Measurements from ENCODE around the gene ADARB1.

ADARB1 gene

DNA sequence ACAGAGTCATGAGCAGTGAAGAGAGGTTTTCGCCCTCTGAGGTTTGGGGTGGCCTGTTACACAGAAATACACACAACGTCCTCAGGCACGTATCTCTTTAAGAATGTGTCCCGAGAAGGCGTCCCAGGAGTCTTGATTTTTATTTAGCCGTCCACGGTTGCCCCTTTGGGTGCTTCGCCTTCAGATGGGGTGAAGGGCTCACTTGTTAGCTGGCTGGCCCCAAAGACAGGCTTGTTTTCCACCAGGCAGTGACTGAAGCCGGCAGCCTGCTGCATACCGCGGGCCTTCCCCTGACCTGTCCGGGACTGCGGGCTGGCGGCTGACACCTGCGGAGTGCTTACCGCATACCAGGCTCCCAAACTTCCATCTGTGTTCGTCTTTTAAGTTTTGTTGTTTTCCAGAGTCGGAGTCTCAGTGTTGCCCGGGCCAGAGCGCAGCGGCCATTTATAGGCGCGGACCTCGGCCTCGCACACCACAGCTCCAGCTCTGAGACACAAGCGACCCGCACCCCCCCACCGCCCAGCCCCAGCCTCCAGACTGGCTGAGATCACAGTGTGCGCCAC, 1.6 kb upstream of the ADARB1 start:
- peaks cover 0 to 5% (median 0%) of the 10 kb centered on the region in 11 experiments; a peak in 5 of 22 replicates for H3K9me3 ChIP-seq (replicated peaks in 1 of 11)
- peaks cover 0 to 20% (median 6%) of the 10 kb centered on the region in 11 experiments; a peak in 10 of 22 replicates for H3K27me3 ChIP-seq
- peak overlapping the region in 1 of 10 experiments; percentile 94; a peak in 1 of 20 replicates for H3K4me3 ChIP-seq
- H4K20me1 ChIP-seq = peaks cover 0 to 19% (median 11%) of the 10 kb centered on the region in 11 experiments; a peak in 10 of 22 replicates
- peaks cover 30 to 50% (median 38%) of the 10 kb centered on the region in 10 experiments for H3K4me1 ChIP-seq
- peak overlapping the region in 3 of 11 experiments; percentile 37 to 97 (median 90); a peak in 3 of 22 replicates for H3K9ac ChIP-seq
- no peak overlapping the region for H3K27ac ChIP-seq
- TF ChIP-seq Cebpa-rat (IDR thresholded peaks at IDR 0.05) = no peak
- H3K36me3 ChIP-seq = 0 out of 22 replicates have a peak, but pooled peaks cover 0 to 9% (median 0%) of the 10 kb centered on the region in 11 experiments
- peak overlapping the region; percentile 0 to 91 (median 83); a peak in 17 of 22 replicates for H3K4me2 ChIP-seq

- peaks cover 0 to 5% (median 0%) of the 10 kb centered on the region in 11 experiments; a peak in 5 of 22 replicates for H3K9me3 ChIP-seq (replicated peaks in 1 of 11)
- peaks cover 0 to 19% (median 11%) of the 10 kb centered on the region in 11 experiments; a peak in 10 of 22 replicates for H4K20me1 ChIP-seq
- no peak for TF ChIP-seq Cebpa-rat (IDR thresholded peaks at IDR 0.05)
- 0 out of 22 replicates have a peak, but pooled peaks cover 0 to 9% (median 0%) of the 10 kb centered on the region in 11 experiments for H3K36me3 ChIP-seq
- H3K27ac ChIP-seq = peak overlapping the region in 3 of 11 experiments; percentile 84 to 89 (median 87); a peak in 3 of 22 replicates
- peak overlapping the region; percentile 79 to 100 (median 94) for H3K4me3 ChIP-seq
- H3K4me2 ChIP-seq = peak overlapping the region; percentile 73 to 91 (median 86)
- H3K27me3 ChIP-seq = peaks cover 0 to 20% (median 6%) of the 10 kb centered on the region in 11 experiments; a peak in 10 of 22 replicates
- peaks cover 34 to 53% (median 43%) of the 10 kb centered on the region in 10 experiments for H3K4me1 ChIP-seq
- peak overlapping the region in 10 of 11 experiments; percentile 81 to 97 (median 90); a peak in 16 of 22 replicates for H3K9ac ChIP-seq
Observed at GRCh38 chr21:45073301-45074047, 906 bp upstream of the ADARB1 start.

DNA sequence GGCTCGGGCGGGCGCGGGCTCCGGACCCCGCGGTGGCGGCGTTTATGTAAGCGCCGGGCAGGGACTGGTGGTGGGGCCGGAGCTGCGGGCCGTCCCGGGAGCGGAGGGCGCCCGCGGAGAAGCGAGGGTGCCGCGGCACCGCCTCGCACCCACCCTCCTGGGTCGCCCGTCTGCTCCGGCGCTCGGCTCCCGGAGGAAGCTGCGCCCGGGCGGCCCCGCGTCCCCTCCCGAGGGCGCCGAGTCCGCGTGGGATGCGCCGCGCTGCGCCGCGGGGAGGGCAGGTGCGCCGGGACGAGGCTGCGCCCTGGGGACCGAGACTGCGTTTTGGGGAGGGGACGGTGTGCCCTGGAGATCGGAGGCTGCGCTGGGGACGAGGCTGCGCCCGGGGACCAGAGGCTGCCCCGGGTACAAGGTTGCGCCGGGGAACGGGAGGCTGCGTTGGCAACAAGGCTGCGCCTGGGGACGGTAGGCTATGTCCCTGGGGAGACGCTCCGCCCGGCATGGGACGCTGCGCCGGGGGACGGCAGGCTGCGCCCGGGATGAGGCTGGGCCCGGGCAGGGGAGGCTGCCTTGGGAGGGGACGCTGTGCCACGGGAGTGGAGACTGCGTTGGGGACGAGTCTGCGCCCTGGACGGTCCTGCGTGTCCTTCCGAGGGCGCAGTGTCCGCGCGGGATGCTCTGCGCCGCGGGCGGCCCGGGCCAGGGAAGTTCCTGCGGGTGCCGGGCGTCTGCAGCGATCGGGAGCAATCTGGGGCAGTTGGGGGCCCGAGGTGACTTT, 627 bp downstream of the ADARB1 start:
- no peak for TF ChIP-seq Cebpa-rat (IDR thresholded peaks at IDR 0.05)
- peaks cover 0 to 20% (median 6%) of the 10 kb centered on the region in 11 experiments; a peak in 10 of 22 replicates for H3K27me3 ChIP-seq
- H3K9ac ChIP-seq = peak overlapping the region; percentile 81 to 97 (median 89)
- peak overlapping the region; percentile 79 to 100 (median 94) for H3K4me3 ChIP-seq
- peaks cover 49 to 68% (median 58%) of the 10 kb centered on the region in 10 experiments for H3K4me1 ChIP-seq
- H3K36me3 ChIP-seq = peaks cover 0 to 9% (median 0%) of the 10 kb centered on the region in 11 experiments; a peak in 1 of 22 replicates
- peak overlapping the region; percentile 93 to 100 (median 97) for H3K4me2 ChIP-seq
- peaks cover 0 to 5% (median 0%) of the 10 kb centered on the region in 11 experiments; a peak in 5 of 22 replicates for H3K9me3 ChIP-seq (replicated peaks in 1 of 11)
- H4K20me1 ChIP-seq = peaks cover 0 to 19% (median 11%) of the 10 kb centered on the region in 11 experiments; a peak in 10 of 22 replicates
- peak overlapping the region; percentile 38 to 89 (median 84); a peak in 20 of 22 replicates for H3K27ac ChIP-seq

- Histone ChIP-seq H4K20me1 (peaks cover 0 to 19% (median 12%) of the 10 kb centered on the region in 11 experiments; a peak in 11 of 22 replicates), H3K4me2 (peak overlapping the region; percentile 93 to 100 (median 97)), H3K9me3 (replicated peaks in 1 of 11) (peaks cover 0 to 5% (median 0%) of the 10 kb centered on the region in 11 experiments; a peak in 5 of 22 replicates), H3K9ac (peak overlapping the region; percentile 81 to 97 (median 89)), H3K27me3 (peaks cover 0 to 20% (median 6%) of the 10 kb centered on the region in 11 experiments; a peak in 10 of 22 replicates), H3K4me3 (peak overlapping the region; percentile 79 to 100 (median 94)), H3K27ac (peak overlapping the region in 9 of 11 experiments; percentile 78 to 89 (median 84); a peak in 18 of 22 replicates), H3K4me1 (peaks cover 56 to 75% (median 65%) of the 10 kb centered on the region in 10 experiments), H3K36me3 (peaks cover 0 to 9% (median 0%) of the 10 kb centered on the region in 11 experiments; a peak in 1 of 22 replicates)
- no peak for TF ChIP-seq Cebpa-rat (IDR thresholded peaks at IDR 0.05)
Observed at GRCh38 chr21:45075596-45076244, 1.3 kb downstream of the ADARB1 start.

GRCh38 chr21:45076245-45076711, 1.9 kb downstream of the ADARB1 start:
- Histone ChIP-seq H3K9ac (peak overlapping the region in 9 of 11 experiments; percentile 81 to 97 (median 89); a peak in 14 of 22 replicates), H3K27ac (peak overlapping the region in 7 of 11 experiments; percentile 1 to 89 (median 83); a peak in 13 of 22 replicates), H3K4me3 (peak overlapping the region in 8 of 10 experiments; percentile 92 to 100 (median 95); a peak in 16 of 20 replicates), H3K27me3 (peaks cover 0 to 20% (median 6%) of the 10 kb centered on the region in 11 experiments; a peak in 10 of 22 replicates), H4K20me1 (peaks cover 0 to 24% (median 16%) of the 10 kb centered on the region in 11 experiments; a peak in 13 of 22 replicates), H3K9me3 (replicated peaks in 1 of 11) (peaks cover 0 to 5% (median 0%) of the 10 kb centered on the region in 11 experiments; a peak in 5 of 22 replicates), H3K36me3 (peaks cover 0 to 15% (median 0%) of the 10 kb centered on the region in 11 experiments; a peak in 6 of 22 replicates), H3K4me2 (peak overlapping the region; percentile 93 to 100 (median 97); a peak in 21 of 22 replicates), H3K4me1 (peaks cover 62 to 81% (median 71%) of the 10 kb centered on the region in 10 experiments)
- TF ChIP-seq Cebpa-rat (IDR thresholded peaks at IDR 0.05) = no peak

DNA sequence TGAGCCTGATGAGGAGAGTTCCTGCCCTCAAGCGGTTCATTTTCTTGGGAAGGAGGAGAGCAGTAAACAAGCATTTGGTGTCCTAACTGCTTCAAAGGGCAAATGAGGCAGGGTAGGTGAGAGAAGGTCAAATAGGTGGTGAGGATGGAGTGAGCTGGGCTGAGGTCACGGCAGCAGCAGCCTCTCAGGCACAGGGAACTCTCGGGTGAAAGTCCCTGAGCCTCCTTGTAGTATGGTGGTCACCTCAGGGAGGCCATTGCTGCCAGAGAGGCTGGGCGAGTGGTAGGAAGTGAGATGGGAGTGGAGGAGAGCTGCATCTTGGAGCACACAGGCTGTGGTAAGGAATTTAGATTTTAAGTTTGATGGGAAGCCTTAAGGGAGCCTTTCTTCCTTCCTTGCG, 4.0 kb downstream of the ADARB1 start:
- H3K4me1 ChIP-seq = peaks cover 64 to 79% (median 73%) of the 10 kb centered on the region in 10 experiments
- peak overlapping the region in 9 of 11 experiments; percentile 7 to 74 (median 41); a peak in 16 of 22 replicates for H3K9ac ChIP-seq
- H3K9me3 ChIP-seq (replicated peaks in 1 of 11) = peaks cover 0 to 5% (median 0%) of the 10 kb centered on the region in 11 experiments; a peak in 5 of 22 replicates
- peaks cover 0 to 34% (median 9%) of the 10 kb centered on the region in 11 experiments; a peak in 13 of 22 replicates for H3K36me3 ChIP-seq
- peak overlapping the region in 2 of 10 experiments; percentile 2 to 8; a peak in 1 of 20 replicates for H3K4me3 ChIP-seq
- H3K4me2 ChIP-seq = peak overlapping the region; percentile 49 to 100 (median 95)
- H3K27me3 ChIP-seq = peaks cover 0 to 21% (median 6%) of the 10 kb centered on the region in 11 experiments; a peak in 10 of 22 replicates
- H4K20me1 ChIP-seq = peaks cover 0 to 42% (median 29%) of the 10 kb centered on the region in 11 experiments; a peak in 14 of 22 replicates
- peak overlapping the region in 9 of 11 experiments; percentile 57 to 89 (median 78); a peak in 18 of 22 replicates for H3K27ac ChIP-seq
- no peak for TF ChIP-seq Cebpa-rat (IDR thresholded peaks at IDR 0.05)

Data from BLaER1 treated with 17β-estradiol and CSF1 and Interleukin-3, amounts not matched to agents 10 nM and 100 nM (cell line).